ENCODE data around the gene HOXC6. TPM values are rescaled to one million over a fixed set of nuclear protein-coding genes. Genes with fewer than 3 reads are reported as not detected.

Gene HOXC6
- total and polyA plus RNA-seq, 2 of the 13 experiments (the other 11 are each of a cell fraction or from before 2014, with no cell fraction given), result not detected

DNA sequence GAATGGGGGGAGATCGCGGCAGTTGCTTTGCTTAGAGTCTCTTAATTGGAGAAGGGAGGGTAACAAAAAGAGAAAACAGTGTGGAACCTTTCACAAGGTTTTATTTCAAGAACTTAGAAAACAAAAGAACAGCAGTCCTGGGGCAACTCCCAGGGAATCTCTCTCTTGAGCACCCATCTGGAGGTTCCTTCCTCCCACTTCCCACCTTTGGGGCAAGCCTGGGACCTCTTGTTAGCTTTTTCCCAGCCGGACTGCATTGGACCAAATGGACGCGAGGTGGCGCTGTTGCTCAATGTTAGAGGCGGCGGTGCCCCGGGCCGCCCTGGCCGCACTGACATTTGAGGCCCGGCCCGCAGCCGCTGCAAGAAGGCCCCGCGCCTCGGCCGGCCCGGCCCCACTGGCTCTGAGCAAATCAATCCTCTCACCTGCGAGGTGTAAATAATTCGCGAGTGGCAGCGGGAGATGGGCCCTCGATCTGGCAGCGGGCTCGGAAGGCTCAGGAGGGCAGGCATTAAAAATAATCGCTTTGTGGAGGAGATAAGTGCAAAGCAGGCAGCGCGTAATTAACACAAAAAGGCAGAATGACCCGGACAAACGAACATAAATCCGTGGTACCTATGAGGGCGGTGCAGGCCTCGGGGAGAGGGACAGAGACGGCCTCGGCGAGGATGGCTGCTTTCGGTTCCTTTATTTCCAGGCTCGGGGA is 22.2 kb upstream of the HOXC6 start (continued):
- TF ChIP-seq, protein P1, sequence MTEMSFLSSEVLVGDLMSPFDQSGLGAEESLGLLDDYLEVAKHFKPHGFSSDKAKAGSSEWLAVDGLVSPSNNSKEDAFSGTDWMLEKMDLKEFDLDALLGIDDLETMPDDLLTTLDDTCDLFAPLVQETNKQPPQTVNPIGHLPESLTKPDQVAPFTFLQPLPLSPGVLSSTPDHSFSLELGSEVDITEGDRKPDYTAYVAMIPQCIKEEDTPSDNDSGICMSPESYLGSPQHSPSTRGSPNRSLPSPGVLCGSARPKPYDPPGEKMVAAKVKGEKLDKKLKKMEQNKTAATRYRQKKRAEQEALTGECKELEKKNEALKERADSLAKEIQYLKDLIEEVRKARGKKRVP (CRISPR knock-in tag; IDR thresholded peaks at IDR 0.05), result no peak
- TF ChIP-seq, protein P2, sequence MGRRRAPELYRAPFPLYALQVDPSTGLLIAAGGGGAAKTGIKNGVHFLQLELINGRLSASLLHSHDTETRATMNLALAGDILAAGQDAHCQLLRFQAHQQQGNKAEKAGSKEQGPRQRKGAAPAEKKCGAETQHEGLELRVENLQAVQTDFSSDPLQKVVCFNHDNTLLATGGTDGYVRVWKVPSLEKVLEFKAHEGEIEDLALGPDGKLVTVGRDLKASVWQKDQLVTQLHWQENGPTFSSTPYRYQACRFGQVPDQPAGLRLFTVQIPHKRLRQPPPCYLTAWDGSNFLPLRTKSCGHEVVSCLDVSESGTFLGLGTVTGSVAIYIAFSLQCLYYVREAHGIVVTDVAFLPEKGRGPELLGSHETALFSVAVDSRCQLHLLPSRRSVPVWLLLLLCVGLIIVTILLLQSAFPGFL (CRISPR knock-in tag; IDR thresholded peaks at IDR 0.05), result no peak
- TF ChIP-seq, protein P3, sequence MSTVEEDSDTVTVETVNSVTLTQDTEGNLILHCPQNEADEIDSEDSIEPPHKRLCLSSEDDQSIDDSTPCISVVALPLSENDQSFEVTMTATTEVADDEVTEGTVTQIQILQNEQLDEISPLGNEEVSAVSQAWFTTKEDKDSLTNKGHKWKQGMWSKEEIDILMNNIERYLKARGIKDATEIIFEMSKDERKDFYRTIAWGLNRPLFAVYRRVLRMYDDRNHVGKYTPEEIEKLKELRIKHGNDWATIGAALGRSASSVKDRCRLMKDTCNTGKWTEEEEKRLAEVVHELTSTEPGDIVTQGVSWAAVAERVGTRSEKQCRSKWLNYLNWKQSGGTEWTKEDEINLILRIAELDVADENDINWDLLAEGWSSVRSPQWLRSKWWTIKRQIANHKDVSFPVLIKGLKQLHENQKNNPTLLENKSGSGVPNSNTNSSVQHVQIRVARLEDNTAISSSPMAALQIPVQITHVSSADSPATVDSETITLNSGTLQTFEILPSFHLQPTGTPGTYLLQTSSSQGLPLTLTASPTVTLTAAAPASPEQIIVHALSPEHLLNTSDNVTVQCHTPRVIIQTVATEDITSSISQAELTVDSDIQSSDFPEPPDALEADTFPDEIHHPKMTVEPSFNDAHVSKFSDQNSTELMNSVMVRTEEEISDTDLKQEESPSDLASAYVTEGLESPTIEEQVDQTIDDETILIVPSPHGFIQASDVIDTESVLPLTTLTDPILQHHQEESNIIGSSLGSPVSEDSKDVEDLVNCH (CRISPR knock-in tag; IDR thresholded peaks at IDR 0.05), result no peak
- TF ChIP-seq, protein P4, sequence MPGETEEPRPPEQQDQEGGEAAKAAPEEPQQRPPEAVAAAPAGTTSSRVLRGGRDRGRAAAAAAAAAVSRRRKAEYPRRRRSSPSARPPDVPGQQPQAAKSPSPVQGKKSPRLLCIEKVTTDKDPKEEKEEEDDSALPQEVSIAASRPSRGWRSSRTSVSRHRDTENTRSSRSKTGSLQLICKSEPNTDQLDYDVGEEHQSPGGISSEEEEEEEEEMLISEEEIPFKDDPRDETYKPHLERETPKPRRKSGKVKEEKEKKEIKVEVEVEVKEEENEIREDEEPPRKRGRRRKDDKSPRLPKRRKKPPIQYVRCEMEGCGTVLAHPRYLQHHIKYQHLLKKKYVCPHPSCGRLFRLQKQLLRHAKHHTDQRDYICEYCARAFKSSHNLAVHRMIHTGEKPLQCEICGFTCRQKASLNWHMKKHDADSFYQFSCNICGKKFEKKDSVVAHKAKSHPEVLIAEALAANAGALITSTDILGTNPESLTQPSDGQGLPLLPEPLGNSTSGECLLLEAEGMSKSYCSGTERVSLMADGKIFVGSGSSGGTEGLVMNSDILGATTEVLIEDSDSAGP (CRISPR knock-in tag; IDR thresholded peaks at IDR 0.05; ENCODE audit: borderline replicate concordance), result peak; percentile 48; the same call in 1 of the 2 replicates
- TF ChIP-seq ISL2 (CRISPR knock-in tag; IDR thresholded peaks at IDR 0.05) (0 out of 2 replicates have a peak, but pooled peaks have one; percentile 23), ARNT (IDR thresholded peaks at IDR 0.05) (no peak), SP2 (CRISPR knock-in tag; IDR thresholded peaks at IDR 0.05) (no peak), ZFP90 (CRISPR knock-in tag; IDR thresholded peaks at IDR 0.05; ENCODE audit: borderline replicate concordance) (no peak), RNF2 (conservative IDR thresholded peaks at IDR 0.05; ENCODE audit: low read depth) (peak; percentile 97), ZNF253 (CRISPR knock-in tag; IDR thresholded peaks at IDR 0.05; ENCODE audit: borderline replicate concordance) (no peak), NFE2 (CRISPR knock-in tag; IDR thresholded peaks at IDR 0.05) (no peak), ZNF557 (CRISPR knock-in tag; IDR thresholded peaks at IDR 0.05) (no peak), ZFP36L1 (CRISPR knock-in tag; IDR thresholded peaks at IDR 0.05) (no peak), EZH2 (conservative IDR thresholded peaks at IDR 0.05; ENCODE audit: low read depth, low read length) (peak; percentile 72; the same call in 1 of the 2 replicates), KDM6A (CRISPR knock-in tag; IDR thresholded peaks at IDR 0.05; ENCODE audit: low read depth) (no peak), ZFP62 (CRISPR knock-in tag; IDR thresholded peaks at IDR 0.05) (no peak), CENPT (CRISPR knock-in tag; IDR thresholded peaks at IDR 0.05; ENCODE audit: low read depth) (no peak), ZNF775 (CRISPR knock-in tag; IDR thresholded peaks at IDR 0.05; ENCODE audit: borderline replicate concordance) (no peak)
- TF ChIP-seq, protein P5, sequence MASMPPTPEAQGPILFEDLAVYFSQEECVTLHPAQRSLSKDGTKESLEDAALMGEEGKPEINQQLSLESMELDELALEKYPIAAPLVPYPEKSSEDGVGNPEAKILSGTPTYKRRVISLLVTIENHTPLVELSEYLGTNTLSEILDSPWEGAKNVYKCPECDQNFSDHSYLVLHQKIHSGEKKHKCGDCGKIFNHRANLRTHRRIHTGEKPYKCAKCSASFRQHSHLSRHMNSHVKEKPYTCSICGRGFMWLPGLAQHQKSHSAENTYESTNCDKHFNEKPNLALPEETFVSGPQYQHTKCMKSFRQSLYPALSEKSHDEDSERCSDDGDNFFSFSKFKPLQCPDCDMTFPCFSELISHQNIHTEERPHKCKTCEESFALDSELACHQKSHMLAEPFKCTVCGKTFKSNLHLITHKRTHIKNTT (CRISPR knock-in tag; IDR thresholded peaks at IDR 0.05), result no peak
- TF ChIP-seq, protein P6, sequence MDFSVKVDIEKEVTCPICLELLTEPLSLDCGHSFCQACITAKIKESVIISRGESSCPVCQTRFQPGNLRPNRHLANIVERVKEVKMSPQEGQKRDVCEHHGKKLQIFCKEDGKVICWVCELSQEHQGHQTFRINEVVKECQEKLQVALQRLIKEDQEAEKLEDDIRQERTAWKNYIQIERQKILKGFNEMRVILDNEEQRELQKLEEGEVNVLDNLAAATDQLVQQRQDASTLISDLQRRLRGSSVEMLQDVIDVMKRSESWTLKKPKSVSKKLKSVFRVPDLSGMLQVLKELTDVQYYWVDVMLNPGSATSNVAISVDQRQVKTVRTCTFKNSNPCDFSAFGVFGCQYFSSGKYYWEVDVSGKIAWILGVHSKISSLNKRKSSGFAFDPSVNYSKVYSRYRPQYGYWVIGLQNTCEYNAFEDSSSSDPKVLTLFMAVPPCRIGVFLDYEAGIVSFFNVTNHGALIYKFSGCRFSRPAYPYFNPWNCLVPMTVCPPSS (IDR thresholded peaks at IDR 0.05), result no peak
- TF ChIP-seq, protein P7, sequence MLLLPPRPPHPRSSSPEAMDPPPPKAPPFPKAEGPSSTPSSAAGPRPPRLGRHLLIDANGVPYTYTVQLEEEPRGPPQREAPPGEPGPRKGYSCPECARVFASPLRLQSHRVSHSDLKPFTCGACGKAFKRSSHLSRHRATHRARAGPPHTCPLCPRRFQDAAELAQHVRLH (CRISPR knock-in tag; IDR thresholded peaks at IDR 0.05; ENCODE audit: borderline replicate concordance, low read depth), result 0 out of 2 replicates have a peak, but pooled peaks have one; percentile 21

Measured in HepG2 (cell line).